SK-N-SH (cell line): ENCODE measurements around the gene PRKCH. TPM values are rescaled to one million over a fixed set of nuclear protein-coding genes. Genes with fewer than 3 reads are reported as not detected.
A peak's percentile ranks its signal among the peaks of the same experiment; 100 is the strongest.

Source experiments
- CTCF ChIA-PET: fragments of 300-600, 350-600 bp; formaldehyde crosslinking; extraction: SDS; loops from one replicate; lab custom pipeline; 2021; lab: Yijun Ruan, JAX
- POLR2A ChIA-PET: fragments of 350-600 bp; sonication (Branson Sonifier 250); formaldehyde crosslinking; extraction: SDS; loops from one replicate; lab custom pipeline; 2020; ENCODE audit warnings: antibody characterized with exemption, inconsistent platforms; lab: Yijun Ruan, JAX
- DNase-seq: peaks from one replicate; pipeline ENCODE4 v3.0.0; 2012
- H2AFZ ChIP-seq: fragments of 200-600 bp; sonication (generic); 2 replicates; pipeline ENCODE4 v1.8.1; 2016; ENCODE audit warnings: antibody characterized with exemption, mild to moderate bottlenecking, low read depth
- H3F3A ChIP-seq: fragments of 200-600 bp; sonication (generic); replicated peaks from 2 replicates; pipeline ENCODE3; 2016; ENCODE audit warnings: antibody characterized with exemption, mild to moderate bottlenecking; ENCODE audit not compliant: insufficient read depth
- H3K27ac ChIP-seq, 2 experiments: fragments of 200-500 bp in 1 of 2; fragments of 200-600 bp in 1 of 2; sonication (Bioruptor generic) in 1 of 2; sonication (generic), shearing (Covaris generic) in 1 of 2; 2 replicates each; pipeline versions ENCODE4 v1.5.1 to v1.6.1; 2014 to 2016; ENCODE audit warnings: low read depth in 2 of 2, inconsistent platforms in 1 of 2, low read length in 1 of 2, mild to moderate bottlenecking in 1 of 2, mixed read lengths in 1 of 2
- H3K27me3 ChIP-seq: fragments of 200-600 bp; sonication (generic), shearing (Covaris generic); 2 replicates; pipeline ENCODE4 v1.6.1; 2016; ENCODE audit warnings: mixed run types; ENCODE audit not compliant: insufficient read depth
- H3K36me3 ChIP-seq, 2 experiments: fragments of 200-500 bp in 1 of 2; fragments of 200-600 bp in 1 of 2; sonication (Bioruptor generic) in 1 of 2; sonication (generic) in 1 of 2; replicated peaks in 1 of 2; 2 replicates each; pipeline versions ENCODE3 to v1.5.1; 2014 to 2016; ENCODE audit warnings: low read length in 1 of 2, mild to moderate bottlenecking in 1 of 2; ENCODE audit not compliant: insufficient read depth in 2 of 2, control insufficient read depth in 1 of 2
- H3K4me1 ChIP-seq, 2 experiments: fragments of 200-500 bp in 1 of 2; fragments of 200-600 bp in 1 of 2; sonication (Bioruptor generic) in 1 of 2; sonication (generic), shearing (Covaris generic) in 1 of 2; 2 replicates each; pipeline versions ENCODE4 v1.5.1 to v1.6.1; 2014 to 2016; ENCODE audit warnings: low read depth in 1 of 2, low read length in 1 of 2, mixed run types in 1 of 2; ENCODE audit not compliant: insufficient read depth in 2 of 2, control insufficient read depth in 1 of 2
- H3K4me2 ChIP-seq: fragments of 200-600 bp; sonication (generic), shearing (Covaris generic); 2 replicates; pipeline ENCODE4 v1.6.1; 2017; ENCODE audit warnings: mixed run types
- H3K4me3 ChIP-seq, 2 experiments: fragments of 200-500 bp in 1 of 2; fragments of 200-600 bp in 1 of 2; sonication (Bioruptor generic) in 1 of 2; sonication (generic), shearing (Covaris generic) in 1 of 2; 2 replicates each; pipeline versions ENCODE4 v1.5.1 to v1.8.1; 2014 to 2016; ENCODE audit warnings: low read depth in 2 of 2, inconsistent platforms in 1 of 2, low read length in 1 of 2, mild to moderate bottlenecking in 1 of 2, mixed read lengths in 1 of 2, moderate library complexity in 1 of 2
- H3K79me2 ChIP-seq: fragments of 200-600 bp; sonication (generic); 2 replicates; pipeline ENCODE4 v1.8.1; 2017; ENCODE audit warnings: mild to moderate bottlenecking; ENCODE audit not compliant: insufficient read depth
- H3K9ac ChIP-seq: fragments of 200-600 bp; sonication (generic); 2 replicates; pipeline ENCODE4 v1.6.1; 2017; ENCODE audit warnings: mixed run types
- H3K9me2 ChIP-seq: fragments of 200-600 bp; sonication (generic); 2 replicates; pipeline ENCODE4 v1.6.1; 2017; ENCODE audit warnings: mixed run types
- H3K9me3 ChIP-seq: fragments of 200-600 bp; sonication (generic); 2 replicates; pipeline ENCODE4 v1.6.1; 2017; ENCODE audit warnings: mixed run types, mild to moderate bottlenecking, moderate library complexity
- H4K20me1 ChIP-seq: fragments of 200-600 bp; sonication (generic); 2 replicates; pipeline ENCODE4 v1.6.1; 2017; ENCODE audit warnings: mild to moderate bottlenecking, mixed run types; ENCODE audit not compliant: insufficient read depth
- CHD2 ChIP-seq: fragments of 150-350 bp; IDR thresholded peaks from 2 replicates; pipeline ENCODE4 v1.6.1; 2018; ENCODE audit warnings: low read length; ENCODE audit not compliant: partially characterized antibody
- EP300 ChIP-seq, 2 experiments: IDR thresholded peaks; 2 replicates each; pipeline versions ENCODE4 v1.4.0 to v1.6.1; 2012; ENCODE audit warnings: borderline replicate concordance in 1 of 2, low read depth in 1 of 2, low read length in 1 of 2
- EZH2phosphoT487 ChIP-seq: fragments of 200-600 bp; sonication (generic); IDR thresholded peaks from 2 replicates; pipeline ENCODE4 v1.6.1; 2017; ENCODE audit warnings: low read depth, mixed run types, mild to moderate bottlenecking, antibody characterized with exemption, moderate library complexity, borderline replicate concordance
- FOXJ3 ChIP-seq: sonication (generic); formaldehyde crosslinking; IDR thresholded peaks from 2 replicates; pipeline ENCODE4 v1.5.1; 2020; ENCODE audit warnings: mild to moderate bottlenecking, missing genetic modification reagents
- FOXM1 ChIP-seq: IDR thresholded peaks from 2 replicates; pipeline ENCODE4 v1.4.0; 2012; ENCODE audit warnings: low read depth, mild to moderate bottlenecking
- NRF1 ChIP-seq: IDR thresholded peaks from 2 replicates; pipeline ENCODE4 v1.6.1; 2012; ENCODE audit warnings: low read depth, mild to moderate bottlenecking, low read length
- RCOR1 ChIP-seq: fragments of 150-350 bp; IDR thresholded peaks from 2 replicates; pipeline ENCODE4 v1.6.1; 2017; ENCODE audit warnings: antibody characterized with exemption, low read length
- RXRA ChIP-seq: IDR thresholded peaks from 2 replicates; pipeline ENCODE4 v1.4.0; 2012; ENCODE audit warnings: low read depth, mild to moderate bottlenecking, borderline replicate concordance
- SIN3A ChIP-seq: IDR thresholded peaks from 2 replicates; pipeline ENCODE4 v1.6.1; 2012; ENCODE audit warnings: low read depth, mild to moderate bottlenecking, low read length, moderate library complexity, borderline replicate concordance
- SMC3 ChIP-seq: IDR thresholded peaks from 2 replicates; pipeline ENCODE4 v1.6.1; 2012; ENCODE audit warnings: low read depth, low read length, improper control_type of control experiment
- TAF1 ChIP-seq: IDR thresholded peaks from 2 replicates; pipeline ENCODE4 v1.6.1; 2012; ENCODE audit warnings: low read depth, mild to moderate bottlenecking, low read length, moderate library complexity, borderline replicate concordance
- TEAD4 ChIP-seq: IDR thresholded peaks from 2 replicates; pipeline ENCODE4 v1.4.0; 2012; ENCODE audit warnings: mild to moderate bottlenecking, borderline replicate concordance; ENCODE audit not compliant: insufficient read depth
- WGBS: methylation state at CpG from one replicate; pipeline ENCODE4 v1.1.6; 2017; ENCODE audit warnings: low lambda C conversion rate; 5-methylcytosine and 5-hydroxymethylcytosine counted together
- polyA plus RNA-seq, 3 experiments: library from polyadenylated mRNA; depleted of rRNA; stranded (reverse); fragments of >200 nt; gene quantifications; 2 replicates each; pipeline ENCODE4 v1.2.3, GENCODE V29; 2012
- TF ChIP-seq, protein P1 (sequence below): fragments of 150-350 bp; IDR thresholded peaks from 2 replicates; pipeline ENCODE4 v1.6.1; 2017; ENCODE audit warnings: antibody characterized with exemption, low read length, low read depth, borderline replicate concordance
- TF ChIP-seq, protein P2 (sequence below): fragments of 150-350 bp; IDR thresholded peaks from 2 replicates; pipeline ENCODE4 v1.6.1; 2016; ENCODE audit warnings: mild to moderate bottlenecking, low read depth, low read length
- TF ChIP-seq, protein P3 (sequence below): IDR thresholded peaks from 2 replicates; pipeline ENCODE4; 2012
- TF ChIP-seq, protein P4 (sequence below): IDR thresholded peaks from 2 replicates; pipeline ENCODE4 v1.4.0; 2012; ENCODE audit warnings: low read depth, borderline replicate concordance
- TF ChIP-seq, protein P5 (sequence below): IDR thresholded peaks from 2 replicates; pipeline ENCODE4 v1.6.1; 2012; ENCODE audit warnings: mild to moderate bottlenecking, low read depth, low read length, moderate library complexity

PRKCH gene
- polyA plus RNA-seq, 1 of the 3 experiments (the other 2 are of a cell fraction), result 4.2 TPM

DNA sequence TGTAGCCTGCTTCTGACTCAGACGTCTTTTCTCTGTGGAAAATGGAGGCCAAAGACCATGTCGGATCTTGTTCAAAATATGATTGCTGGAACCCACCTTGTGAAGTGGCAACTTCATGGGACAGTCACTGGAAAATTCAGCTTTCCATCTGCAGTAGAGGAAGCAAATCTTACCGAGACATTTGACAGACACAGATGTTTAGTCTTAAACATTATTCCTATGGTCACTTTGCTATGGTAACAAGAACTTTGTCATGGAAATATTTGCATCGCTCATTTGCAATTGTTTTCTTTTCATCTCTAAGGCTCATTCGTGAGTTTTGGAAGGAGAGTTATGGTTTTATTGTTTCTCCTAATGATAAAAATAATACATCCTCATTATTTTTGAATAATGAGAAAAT lies 275.6 kb downstream of the PRKCH start:
- no peaks in the 10 kb centered on the region for H3K9me2 ChIP-seq
- no peaks in the 10 kb centered on the region for H3K27me3 ChIP-seq
- H3K4me1 ChIP-seq, result peaks cover 4 to 7% of the 10 kb centered on the region in 2 experiments; a peak in 3 of 4 replicates
- peak overlapping the region in 1 of 2 experiments; percentile 66; a peak in 2 of 4 replicates for H3K27ac ChIP-seq
- TF ChIP-seq NRF1 (no peak), RCOR1 (no peak), SIN3A (no peak), CHD2 (no peak), FOXM1 (no peak), EZH2phosphoT487 (no peak), RXRA (no peak), FOXJ3 (CRISPR knock-in tag) (no peak), EP300 (IDR thresholded peaks at IDR 0.05; ENCODE audit: borderline replicate concordance in 1 of 2, low read depth in 1 of 2, low read length in 1 of 2) (no peak), TAF1 (no peak), TEAD4 (no peak), SMC3 (no peak)
- TF ChIP-seq, protein P1, sequence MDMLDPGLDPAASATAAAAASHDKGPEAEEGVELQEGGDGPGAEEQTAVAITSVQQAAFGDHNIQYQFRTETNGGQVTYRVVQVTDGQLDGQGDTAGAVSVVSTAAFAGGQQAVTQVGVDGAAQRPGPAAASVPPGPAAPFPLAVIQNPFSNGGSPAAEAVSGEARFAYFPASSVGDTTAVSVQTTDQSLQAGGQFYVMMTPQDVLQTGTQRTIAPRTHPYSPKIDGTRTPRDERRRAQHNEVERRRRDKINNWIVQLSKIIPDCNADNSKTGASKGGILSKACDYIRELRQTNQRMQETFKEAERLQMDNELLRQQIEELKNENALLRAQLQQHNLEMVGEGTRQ, result no peak
- TF ChIP-seq, protein P2, sequence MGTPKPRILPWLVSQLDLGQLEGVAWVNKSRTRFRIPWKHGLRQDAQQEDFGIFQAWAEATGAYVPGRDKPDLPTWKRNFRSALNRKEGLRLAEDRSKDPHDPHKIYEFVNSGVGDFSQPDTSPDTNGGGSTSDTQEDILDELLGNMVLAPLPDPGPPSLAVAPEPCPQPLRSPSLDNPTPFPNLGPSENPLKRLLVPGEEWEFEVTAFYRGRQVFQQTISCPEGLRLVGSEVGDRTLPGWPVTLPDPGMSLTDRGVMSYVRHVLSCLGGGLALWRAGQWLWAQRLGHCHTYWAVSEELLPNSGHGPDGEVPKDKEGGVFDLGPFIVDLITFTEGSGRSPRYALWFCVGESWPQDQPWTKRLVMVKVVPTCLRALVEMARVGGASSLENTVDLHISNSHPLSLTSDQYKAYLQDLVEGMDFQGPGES, result no peak
- TF ChIP-seq, protein P3, sequence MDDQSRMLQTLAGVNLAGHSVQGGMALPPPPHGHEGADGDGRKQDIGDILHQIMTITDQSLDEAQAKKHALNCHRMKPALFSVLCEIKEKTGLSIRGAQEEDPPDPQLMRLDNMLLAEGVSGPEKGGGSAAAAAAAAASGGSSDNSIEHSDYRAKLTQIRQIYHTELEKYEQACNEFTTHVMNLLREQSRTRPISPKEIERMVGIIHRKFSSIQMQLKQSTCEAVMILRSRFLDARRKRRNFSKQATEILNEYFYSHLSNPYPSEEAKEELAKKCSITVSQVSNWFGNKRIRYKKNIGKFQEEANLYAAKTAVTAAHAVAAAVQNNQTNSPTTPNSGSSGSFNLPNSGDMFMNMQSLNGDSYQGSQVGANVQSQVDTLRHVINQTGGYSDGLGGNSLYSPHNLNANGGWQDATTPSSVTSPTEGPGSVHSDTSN, result no peak
- TF ChIP-seq, protein P4, sequence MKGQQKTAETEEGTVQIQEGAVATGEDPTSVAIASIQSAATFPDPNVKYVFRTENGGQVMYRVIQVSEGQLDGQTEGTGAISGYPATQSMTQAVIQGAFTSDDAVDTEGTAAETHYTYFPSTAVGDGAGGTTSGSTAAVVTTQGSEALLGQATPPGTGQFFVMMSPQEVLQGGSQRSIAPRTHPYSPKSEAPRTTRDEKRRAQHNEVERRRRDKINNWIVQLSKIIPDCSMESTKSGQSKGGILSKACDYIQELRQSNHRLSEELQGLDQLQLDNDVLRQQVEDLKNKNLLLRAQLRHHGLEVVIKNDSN, result no peak
- TF ChIP-seq, protein P5, sequence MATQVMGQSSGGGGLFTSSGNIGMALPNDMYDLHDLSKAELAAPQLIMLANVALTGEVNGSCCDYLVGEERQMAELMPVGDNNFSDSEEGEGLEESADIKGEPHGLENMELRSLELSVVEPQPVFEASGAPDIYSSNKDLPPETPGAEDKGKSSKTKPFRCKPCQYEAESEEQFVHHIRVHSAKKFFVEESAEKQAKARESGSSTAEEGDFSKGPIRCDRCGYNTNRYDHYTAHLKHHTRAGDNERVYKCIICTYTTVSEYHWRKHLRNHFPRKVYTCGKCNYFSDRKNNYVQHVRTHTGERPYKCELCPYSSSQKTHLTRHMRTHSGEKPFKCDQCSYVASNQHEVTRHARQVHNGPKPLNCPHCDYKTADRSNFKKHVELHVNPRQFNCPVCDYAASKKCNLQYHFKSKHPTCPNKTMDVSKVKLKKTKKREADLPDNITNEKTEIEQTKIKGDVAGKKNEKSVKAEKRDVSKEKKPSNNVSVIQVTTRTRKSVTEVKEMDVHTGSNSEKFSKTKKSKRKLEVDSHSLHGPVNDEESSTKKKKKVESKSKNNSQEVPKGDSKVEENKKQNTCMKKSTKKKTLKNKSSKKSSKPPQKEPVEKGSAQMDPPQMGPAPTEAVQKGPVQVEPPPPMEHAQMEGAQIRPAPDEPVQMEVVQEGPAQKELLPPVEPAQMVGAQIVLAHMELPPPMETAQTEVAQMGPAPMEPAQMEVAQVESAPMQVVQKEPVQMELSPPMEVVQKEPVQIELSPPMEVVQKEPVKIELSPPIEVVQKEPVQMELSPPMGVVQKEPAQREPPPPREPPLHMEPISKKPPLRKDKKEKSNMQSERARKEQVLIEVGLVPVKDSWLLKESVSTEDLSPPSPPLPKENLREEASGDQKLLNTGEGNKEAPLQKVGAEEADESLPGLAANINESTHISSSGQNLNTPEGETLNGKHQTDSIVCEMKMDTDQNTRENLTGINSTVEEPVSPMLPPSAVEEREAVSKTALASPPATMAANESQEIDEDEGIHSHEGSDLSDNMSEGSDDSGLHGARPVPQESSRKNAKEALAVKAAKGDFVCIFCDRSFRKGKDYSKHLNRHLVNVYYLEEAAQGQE, result no peak
- TF ChIP-seq, all 33 proteins: peak for 0
- WGBS, result 68% methylated on average over 5 of the region's 5 CpGs
- Histone ChIP-seq H3K9me3 (no peaks in the 10 kb centered on the region), H3K79me2 (no peaks in the 10 kb centered on the region), H4K20me1 (no peaks in the 10 kb centered on the region), H3K36me3 (no peaks in the 10 kb centered on the region), H2AFZ (no peak overlapping the region; the same call in 1 of the 2 replicates), H3K4me2 (0 out of 2 replicates have a peak overlapping the region, but pooled peaks have one; percentile 1), H3F3A (peaks cover 25% of the 10 kb centered on the region), H3K9ac (no peak overlapping the region), H3K4me3 (no peak overlapping the region)
- DNase-seq, result no peak
- ChIA-PET POLR2A (no interaction called here), CTCF (interaction anchor here (1.0 kb wide), 1 partner anchor 11 kb away, joined by 3 read pairs; no protein-coding TSS in a partner anchor)
